Retina (tissue), 1 donor: ENCODE data around the gene USPL1.
"Not testable (repeated sequence)": the region's sequence is repeated elsewhere in the genome, so short reads cannot be mapped to it uniquely, and the experiment has no call there.

Source experiments
- DNase-seq: peaks from one replicate; pipeline ENCODE4 v3.0.0-alpha.2; 2016

USPL1 gene

DNA sequence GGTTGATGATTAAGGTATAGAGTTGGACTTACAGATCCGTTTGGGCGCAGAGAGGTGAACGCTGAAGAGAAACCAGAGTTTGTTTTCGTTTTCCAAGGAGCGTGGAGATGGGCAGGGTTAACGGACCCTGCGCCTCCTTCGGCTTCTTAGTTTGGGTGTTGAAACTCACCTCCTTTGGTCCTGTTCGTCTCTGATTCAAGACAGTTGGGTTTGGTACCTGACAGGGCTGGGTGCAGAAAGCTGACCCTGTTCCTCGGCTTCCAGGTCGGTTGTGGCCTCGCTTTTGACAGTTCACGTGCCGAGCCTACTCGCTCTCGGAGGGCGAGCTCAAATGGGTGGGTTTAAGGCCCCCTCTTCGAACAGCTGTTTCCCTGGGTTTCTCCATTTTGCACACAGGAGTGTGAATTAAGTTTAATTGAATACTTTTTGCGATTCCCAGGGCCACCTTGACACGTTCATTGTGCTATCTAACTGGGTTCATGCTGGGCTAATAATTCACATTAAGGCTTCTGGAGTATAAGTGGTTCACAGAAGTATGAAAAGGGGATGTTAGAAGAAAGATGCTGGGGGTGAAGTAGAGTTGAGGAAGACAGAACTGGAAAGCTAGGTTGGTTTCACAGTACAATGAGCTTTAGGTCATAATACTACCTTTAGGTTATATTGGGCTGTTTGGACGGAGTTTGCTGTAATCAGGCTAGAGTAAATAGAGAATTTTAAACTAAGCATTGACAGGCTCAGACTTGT is 638 bp downstream of the USPL1 start:
- DNase-seq, result no peak

DNA sequence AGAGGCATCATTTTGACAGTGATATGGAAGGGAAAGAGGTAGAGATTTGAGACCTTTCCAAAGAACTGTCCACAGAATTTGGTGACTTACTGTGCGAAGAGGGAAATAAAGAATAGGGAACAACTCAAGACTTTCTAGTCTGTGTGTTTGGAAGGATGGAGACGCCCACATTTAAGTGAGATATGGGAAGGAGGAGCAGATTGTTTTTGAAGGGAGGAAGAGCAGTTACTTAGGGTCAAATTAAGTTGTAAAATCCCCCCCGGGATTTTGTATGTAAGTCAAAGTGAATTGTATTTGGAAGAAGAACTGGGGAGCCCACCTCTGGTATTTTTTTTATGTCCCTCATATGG is 1.2 kb downstream of the USPL1 start:
- no peak for DNase-seq

DNA sequence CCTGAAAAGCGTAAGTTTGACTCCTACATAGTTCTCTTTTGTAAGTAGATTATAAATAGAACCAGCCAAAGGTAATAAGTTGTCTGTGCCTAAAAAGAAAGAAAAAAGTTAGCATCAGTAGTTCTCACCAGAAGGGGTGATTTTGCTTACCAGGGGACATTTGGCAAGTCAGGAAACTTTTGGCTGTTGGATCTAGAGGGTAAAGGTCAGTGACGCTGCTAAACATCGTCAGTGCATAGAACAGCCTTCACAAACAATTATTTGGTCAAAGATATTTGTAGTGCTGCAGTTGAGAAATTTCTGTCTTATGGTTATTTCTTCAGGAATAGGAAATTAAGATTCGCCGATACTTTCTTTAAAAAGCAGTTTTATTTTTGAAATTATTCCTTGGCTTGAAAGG is 2.0 kb downstream of the USPL1 start:
- no peak for DNase-seq

DNA sequence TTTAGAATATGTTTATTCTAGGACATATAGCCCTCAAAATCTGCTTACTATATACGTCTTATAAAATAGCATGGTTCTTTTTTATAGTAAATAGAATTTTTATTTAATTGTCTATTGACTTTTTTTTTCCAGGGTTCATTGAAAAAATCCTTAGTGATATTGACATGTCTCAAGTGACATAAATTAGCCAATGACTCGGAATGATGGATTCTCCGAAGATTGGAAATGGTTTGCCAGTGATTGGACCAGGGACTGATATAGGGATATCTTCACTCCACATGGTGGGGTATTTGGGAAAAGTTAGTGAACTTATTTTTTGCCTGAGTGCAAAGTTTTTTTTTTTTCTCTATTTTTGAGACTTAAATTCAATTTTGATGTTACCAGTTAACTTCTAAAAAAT is 3.2 kb downstream of the USPL1 start:
- DNase-seq, result no peak

DNA sequence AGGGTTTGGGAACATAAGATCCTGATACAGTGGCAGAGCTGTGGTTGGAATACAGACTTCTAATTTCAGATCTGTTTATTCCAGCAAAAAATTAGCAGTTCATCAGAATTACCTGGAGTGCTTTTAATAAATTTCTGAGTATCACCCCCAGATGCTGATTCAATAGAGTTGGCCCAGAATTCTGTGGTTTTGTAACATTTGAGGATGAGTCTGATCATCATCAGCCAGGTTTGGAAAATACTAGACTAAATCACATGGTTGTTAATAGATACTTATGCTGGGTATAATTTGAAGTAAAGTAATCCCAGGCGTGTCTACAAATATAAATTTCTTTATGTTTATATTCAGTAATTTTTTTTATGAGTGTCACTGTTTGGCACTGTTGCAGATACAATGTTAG is 4.8 kb downstream of the USPL1 start:
- no peak for DNase-seq

DNA sequence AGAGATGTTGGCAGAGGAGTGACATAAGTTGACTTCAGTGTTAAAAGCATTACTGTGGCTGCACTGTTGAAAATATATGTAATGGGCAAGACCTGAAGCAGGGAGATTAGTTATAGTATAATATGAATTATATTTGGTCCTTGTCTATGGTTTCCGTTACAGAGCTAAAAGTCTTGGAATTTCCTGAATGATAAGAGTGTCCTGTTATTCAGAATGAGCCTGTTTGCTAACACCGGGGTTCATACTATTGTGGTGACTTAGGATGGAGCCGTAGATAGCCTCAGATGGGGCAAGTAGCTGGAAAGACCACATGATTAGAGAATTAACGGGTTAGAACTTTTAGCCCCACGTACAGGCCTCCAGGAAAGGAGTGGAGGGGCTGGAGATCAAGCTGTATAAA is 5.7 kb downstream of the USPL1 start:
- no peak for DNase-seq

DNA sequence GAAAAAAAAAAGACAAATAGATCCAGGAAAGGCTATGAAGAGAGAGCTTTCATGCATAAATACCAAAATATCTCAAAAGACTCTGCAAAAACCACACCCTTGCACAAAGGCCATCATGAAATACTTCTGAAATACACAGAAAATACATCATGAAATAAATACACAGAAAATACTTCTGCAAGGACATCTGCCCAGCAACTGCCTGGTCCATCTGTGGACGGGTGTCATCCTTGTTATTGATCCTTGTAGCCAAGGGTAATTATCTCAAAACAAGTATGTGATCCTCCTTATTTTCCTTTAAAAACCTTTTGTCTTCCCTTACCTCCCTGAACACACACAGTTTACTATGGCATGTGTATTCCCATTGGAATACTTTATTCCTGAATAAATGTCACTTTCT is 6.9 kb downstream of the USPL1 start:
- DNase-seq, result no peak

DNA sequence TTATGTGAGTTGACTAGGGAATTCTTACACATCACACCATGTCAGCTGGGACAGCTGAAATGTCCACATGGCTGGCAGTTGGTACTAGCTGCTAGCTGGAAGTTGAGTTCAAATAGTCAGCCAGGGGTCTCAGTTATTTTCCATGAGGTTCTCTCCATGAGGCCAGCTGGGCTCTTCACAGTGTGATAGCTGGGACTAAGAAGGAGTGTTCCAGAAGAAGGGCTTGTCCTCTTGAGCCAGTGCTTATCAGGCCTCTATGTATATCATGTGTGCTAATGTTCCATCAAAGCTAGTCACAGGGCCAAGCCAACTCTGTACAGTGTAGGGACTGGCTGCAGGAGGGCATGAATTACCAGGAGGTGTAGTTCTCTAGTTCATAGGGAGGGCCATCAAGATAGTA is 11.8 kb downstream of the USPL1 start:
- DNase-seq, result no peak

DNA sequence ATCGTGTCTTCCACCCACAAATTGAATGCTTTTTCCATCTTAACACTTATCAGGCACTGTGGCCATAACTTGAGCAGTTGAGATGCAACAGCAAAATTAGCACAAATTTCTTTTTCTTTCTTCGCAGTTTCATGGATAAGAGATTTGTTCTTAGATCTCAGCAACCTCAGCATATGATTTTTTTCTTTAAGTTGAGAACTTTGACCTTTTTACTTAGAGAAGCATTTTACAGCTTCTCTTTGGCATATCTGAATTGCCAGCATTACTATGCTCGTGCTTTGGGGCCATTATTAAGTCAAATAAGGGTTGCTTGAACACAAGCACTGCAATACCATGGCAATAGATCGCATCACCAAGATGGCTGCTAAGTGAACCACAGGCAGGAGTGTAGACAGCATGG is 16.1 kb downstream of the USPL1 start:
- no peak for DNase-seq

DNA sequence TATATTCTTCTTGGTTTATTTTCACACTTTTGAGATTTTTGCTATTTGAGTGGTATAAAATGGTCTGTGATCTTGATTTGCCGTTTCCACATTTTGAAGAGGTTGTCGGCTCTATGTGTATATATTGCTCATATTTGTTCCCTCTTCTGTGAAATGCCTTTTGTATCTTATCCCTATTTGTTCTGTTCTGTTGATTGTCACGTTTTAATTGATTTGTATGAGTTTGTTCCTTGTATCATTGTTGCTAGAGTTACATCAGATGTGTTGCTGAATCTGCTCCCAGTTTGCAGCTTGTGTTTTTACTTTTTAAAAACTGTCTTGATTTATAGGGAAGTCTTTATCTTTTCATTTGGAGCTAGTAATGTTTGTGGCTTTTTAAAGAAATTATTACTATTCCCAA is 17.1 kb downstream of the USPL1 start:
- DNase-seq, result no peak

DNA sequence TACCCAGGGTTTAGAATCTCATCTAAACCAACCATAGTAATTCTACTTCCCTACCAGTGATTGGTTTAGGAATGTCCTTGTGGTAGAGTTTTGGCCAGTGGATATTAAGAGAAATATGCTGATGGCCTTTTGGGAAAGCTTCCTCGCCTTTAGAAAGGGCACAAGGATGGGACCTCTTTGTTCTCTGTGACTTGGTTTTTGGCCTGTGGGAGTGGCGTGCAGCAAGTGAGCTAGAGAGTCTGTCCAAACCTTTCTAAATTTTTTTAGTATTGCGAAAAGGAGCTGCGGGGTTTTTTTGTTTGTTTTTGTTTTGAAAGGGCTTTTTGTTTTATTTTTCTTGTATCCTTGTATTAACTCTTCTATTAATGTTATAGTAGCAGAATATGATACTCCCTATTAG is 20.6 kb downstream of the USPL1 start:
- no peak for DNase-seq

DNA sequence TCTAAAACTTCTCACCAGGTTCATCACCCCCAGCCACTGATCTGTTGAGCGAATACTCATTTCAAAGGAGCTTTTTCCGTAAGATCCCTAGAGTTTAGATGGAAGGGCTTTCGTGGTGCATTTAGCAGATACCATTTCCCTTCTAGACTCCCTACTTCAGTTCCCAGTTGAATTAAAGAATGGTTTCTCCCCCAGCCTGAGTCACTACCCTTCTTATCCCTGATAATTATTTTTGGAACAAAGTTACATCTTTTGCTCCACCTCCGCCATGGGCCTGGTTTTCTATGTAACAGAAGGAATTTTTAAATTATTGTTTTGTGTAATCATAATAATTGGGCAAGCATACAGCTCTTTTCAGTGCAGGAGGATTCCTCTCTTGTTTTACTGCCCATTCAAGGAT is 22.0 kb downstream of the USPL1 start:
- DNase-seq, result no peak

DNA sequence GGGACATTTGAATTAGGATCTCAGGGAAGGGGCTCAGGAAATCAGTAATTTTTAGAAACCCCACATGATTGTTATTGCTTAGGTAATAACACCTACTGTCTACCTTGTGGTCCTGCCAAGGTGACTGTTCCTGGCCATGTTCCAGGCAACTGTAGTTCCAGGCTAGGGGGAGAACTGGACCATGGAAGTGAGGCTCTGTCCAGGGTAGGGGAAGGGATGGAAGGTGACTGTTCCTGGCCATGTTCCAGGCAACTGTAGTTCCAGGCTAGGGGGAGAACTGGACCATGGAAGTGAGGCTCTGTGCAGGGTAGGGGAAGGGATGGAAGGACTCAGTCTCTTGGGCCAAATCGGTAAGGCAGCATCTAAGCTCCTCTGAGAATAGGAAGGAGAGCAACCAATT is 23.5 kb downstream of the USPL1 start:
- DNase-seq, result not testable (repeated sequence)

DNA sequence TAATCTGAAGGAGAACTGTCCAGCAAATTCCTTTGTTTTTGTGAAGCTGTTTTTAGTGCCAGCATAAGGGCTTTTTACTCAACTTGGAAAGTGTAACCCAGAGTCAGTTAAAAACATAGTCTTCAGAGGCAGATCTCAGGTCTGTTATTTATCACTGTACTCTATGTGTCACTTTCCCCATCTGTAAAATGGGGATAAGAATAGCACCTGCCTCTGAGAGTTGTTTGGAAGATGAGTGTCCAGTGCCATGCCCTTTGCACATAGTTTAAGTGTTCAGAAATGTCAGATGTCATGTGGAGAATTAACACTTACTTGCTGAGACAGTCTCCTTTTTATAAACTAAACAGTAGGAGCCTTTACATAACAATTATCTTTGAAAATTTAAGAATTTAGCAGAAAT is 27.9 kb downstream of the USPL1 start:
- no peak for DNase-seq

DNA sequence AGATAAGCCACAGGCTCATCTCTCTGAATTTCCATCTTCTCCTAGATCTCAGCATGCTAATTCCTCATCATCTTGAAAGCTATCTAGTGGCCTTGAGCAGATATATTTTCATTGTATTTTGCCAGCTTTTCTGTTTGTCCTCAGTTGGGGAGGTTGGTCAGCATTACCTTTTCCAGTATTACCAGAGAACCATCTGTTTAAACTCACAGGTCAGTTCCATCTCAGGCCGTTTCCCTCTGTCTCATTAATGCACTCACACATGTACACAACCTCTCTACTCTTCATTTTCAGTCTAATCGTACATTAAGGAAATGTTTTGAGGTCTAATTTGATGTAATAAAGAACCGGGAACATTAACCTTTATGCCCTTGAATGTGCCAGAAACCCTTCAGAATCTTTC is 29.7 kb downstream of the USPL1 start:
- DNase-seq, result no peak

DNA sequence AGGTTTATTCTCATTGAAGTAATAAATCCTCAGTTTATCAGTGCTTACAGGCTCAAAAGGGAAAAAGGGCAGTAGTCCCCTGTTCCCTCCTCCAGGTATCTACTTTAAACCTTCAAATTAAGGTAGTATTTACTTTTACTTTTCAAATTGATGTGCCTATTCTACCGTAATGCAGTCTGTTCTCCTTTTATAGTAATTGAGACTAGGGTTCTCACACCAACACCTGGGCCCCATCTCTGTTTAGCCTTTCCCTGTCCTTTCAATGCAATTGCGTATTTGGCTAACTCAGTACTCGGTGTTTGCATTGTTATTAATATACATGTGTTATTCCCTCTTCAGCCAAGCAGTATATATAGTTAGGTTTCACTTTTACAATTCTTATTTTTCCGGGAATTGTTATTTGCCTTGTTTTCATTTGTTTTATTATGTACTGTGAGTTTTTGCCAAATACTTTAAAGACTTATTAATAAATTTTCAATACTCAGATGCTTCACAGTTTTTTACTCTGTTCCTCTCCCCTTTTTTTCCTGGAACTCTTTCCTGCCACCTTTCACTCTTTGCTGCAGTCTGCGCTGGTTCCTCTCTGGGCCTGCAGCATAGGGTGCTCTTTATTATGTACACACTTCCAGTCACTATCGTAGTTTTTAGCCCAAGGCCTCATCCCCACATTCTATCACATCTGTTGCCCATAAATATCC is 30.3 kb downstream of the USPL1 start:
- DNase-seq, result no peak

DNA sequence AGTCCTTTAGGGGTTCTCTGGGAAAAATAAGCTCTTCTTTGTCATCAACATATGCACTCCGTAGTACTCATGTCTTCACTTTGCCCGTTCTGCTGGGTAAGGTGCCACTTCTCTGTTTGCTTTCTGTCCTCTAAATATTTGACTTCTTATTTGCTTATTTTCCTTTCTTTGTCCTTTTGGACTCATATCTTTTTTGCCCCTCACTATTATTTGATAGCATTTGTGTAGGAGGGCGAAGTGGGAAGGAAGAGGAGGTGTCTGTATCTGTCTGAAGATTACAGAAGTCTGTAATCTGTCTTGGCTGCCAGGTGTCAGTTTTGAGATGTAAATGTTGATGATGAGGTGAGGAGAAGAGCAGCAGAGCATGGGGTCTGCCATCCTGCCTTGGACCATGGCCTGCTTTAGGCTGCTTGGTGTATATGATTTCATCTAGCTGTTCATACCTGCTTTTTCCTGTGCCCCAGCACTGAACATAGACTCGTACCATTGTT is 30.8 kb downstream of the USPL1 start:
- no peak for DNase-seq

DNA sequence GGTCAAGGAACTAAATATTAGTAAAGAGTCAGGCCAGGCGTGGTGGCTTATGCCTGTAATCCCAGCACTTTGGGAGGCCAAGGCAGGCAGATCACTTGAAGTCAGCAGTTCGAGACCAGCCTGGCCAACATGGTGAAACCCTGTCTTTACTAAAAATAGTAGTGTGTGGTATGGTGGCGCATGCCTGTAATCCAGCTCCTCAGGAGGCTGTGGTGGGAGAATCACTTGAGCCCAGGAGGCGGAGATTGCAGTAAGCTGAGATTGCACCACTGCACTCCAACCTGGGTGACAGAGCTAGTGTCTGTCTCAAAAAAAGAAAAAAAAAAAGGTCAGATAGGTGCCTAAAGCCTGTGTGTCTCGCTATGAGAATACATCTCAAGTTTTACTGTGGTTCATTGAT is 33.9 kb downstream of the USPL1 start:
- DNase-seq, result not testable (repeated sequence)

DNA sequence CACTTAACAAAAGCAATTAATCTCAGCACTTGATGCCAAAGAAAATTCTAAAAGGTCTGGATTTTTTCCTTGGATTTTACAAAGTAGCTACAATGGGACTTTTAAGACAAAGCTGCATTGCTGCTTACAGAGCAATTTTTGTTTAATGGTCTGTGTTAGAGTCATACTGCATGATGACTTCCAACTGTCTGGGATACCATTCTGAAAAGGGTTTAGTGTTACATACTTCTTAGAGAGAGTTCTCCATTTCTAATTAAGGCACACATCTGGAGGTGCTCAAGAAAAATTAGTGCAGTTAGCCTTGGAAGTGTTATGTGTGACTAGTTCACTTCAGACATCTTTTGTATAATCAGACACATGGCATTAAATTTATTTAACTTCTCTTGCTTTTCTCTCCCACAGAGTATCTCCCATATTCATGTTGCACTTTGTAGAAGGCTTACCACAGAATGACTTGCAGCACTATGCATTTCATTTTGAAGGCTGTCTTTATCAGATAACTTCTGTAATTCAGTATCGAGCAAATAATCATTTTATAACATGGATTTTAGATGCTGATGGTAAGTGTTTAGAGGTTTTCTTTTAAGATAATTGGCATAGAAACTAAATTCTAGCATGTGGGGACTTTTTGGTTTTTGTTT is 35.1 kb downstream of the USPL1 start:
- DNase-seq, result no peak

DNA sequence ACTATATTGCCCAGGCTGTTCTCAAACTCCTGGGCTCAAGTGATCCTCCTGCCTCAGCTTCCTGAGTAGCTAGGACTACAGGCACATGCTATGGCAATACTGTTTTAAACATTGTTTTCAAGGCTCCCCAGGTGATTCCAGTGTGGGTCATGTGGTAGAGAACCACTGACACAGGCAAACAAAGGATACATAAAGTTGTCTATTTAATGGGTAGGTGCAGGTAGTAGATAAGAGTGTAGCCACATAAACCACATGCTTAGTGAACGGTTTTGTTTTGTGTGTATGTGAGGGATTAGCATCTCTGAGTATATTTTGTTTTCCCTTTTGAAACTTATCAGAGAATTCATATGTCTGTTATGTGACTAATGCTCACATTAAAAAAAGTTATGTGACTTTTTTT is 36.7 kb downstream of the USPL1 start:
- no peak for DNase-seq

DNA sequence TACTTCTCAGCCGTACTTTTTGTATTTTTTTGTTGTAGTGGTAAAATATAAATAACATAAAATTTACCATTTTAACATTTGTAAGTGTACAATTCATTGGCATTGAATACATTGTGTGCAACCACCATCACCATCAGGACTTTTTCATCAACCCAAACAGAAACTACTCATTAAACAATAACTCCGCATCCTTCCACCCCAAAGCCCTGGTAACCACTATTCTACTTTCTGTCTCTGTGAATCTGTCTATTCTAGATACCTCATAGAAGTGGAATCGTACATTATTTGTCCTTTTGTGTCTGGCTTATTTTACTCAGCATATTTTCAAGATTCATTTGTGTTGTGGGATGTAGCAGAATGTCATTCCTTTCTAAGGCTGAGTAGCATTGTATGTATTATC is 38.5 kb downstream of the USPL1 start:
- no peak for DNase-seq

DNA sequence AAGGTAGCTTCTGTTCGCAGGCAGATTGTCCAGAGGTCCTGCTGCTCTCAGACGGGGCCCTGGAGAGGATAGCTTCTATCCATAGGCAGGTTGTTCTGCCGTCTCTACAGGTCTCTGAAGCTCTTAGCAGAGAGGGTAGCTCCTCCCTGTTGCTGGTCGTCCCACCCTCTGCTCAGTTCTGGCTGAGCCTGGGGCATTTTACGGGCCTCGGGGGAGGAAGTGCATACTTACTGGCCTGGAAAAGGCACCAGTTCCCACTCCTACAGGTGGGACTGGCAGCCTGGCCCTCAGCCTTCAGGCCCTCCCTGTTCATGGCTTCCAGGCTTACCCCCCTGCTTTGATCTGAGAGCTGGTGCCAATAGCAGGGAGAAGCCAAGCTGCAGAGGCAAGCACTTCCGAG is 42.3 kb downstream of the USPL1 start:
- DNase-seq, result no peak

DNA sequence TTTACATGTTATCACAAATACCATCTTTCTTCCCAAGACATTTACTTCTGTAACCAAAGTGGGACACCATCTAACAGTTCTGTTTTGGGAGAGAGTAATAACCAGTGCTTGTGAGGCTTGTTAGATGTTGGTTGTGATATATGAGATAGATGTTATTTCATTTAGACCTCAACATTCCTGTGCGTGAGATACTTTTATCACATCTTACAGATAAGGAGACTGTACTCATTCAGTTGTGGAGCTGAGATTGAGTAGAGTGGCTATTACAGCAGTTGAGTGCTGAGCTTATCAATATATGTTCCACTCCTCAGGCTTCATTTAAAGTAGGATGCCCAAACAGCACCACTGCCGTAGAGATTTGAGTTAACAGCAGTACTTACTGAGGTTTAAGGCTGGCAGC is 43.1 kb downstream of the USPL1 start:
- DNase-seq, result no peak

DNA sequence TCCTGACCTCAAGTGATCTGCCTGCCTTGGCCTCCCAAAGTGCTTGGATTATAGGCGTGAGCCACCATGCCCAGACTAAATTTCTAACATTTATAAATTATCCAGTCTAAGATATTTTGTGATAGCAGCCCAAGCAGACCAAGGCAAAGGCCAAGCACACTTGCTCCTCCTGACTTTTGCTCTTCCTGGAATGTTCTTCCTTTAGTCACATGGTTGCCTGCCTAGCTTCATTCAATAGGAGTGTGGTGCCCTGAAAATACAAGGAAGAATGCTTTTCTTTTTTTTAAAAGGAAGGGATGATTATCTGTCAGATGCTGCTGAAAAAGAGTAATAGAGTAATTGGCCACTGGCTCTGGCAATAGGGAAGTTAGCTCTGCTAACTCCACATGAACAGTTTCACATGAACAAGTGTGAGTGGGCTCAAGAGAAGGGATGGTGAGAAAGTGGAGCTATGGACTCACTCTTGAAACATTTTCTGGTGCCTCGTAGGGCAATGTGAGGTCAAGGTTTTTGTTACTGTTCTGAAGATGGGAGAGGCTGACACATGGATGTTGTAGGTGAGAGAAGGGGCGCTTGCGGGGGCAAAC is 47.1 kb downstream of the USPL1 start:
- no peak for DNase-seq
